ENCODE measurements around the gene ADGRB2.

ADGRB2 gene

DNA sequence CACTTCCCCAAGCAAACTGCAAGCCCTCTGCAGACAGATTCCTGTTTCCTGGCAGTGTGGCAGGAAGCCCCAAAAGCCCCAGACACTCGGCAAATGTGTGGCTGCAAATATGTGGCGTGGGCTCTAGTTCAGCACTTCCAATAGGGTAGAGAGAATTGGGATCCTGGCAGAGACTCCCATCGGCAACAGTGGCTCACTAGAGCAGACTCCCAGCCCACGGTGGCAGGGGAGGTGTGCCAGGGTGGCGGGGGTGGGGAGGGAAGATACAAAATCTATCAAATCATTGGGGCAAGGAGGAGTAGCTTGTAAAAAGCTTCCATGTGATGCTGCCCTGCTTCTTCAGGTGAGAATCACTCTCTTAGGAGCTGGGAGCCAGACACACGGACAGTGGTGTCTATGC lies 86.2 kb downstream of the ADGRB2 start:
- DNase-seq = no peak

GRCh38 chr1:31677401-31677800 lies 86.7 kb downstream of the ADGRB2 start:
- no peak for DNase-seq
